K562 (cell line): ENCODE data around the gene ATF3. TPM values are rescaled to one million over a fixed set of nuclear protein-coding genes. Genes with fewer than 3 reads are reported as not detected.

Experiments used
- ESRRB ChIP-seq: fragments of 250-450 bp; sonication (Bioruptor Pico); IDR thresholded peaks from 2 replicates; pipeline ENCODE4 v1.5.0; 2020; ENCODE audit warnings: mild to moderate bottlenecking, moderate library complexity, borderline replicate concordance
- FOS ChIP-seq: IDR thresholded peaks from 3 replicates; pipeline ENCODE4 v1.6.1; 2011; ENCODE audit not compliant: insufficient read length; ENCODE audit errors: extremely low read depth
- HBP1 ChIP-seq: fragments of 450-650 bp; formaldehyde crosslinking; IDR thresholded peaks from 2 replicates; pipeline ENCODE4 v1.4.0; 2022; ENCODE audit warnings: missing genetic modification characterization
- HINFP ChIP-seq: fragments of 450-650 bp; conservative IDR thresholded peaks from 2 replicates; pipeline ENCODE4 v1.6.1; 2016; ENCODE audit warnings: missing genetic modification characterization, low read depth, mild to moderate bottlenecking, control low read depth, missing compliant biosample characterization
- HOXB6 ChIP-seq: fragments of 250-450 bp; sonication (Bioruptor Pico); IDR thresholded peaks from 2 replicates; pipeline ENCODE4 v1.5.1; 2022; ENCODE audit warnings: mild to moderate bottlenecking, borderline replicate concordance
- MCM2 ChIP-seq: fragments of 450-650 bp; IDR thresholded peaks from 2 replicates; pipeline ENCODE4 v1.6.1; 2017; ENCODE audit warnings: low read depth, mild to moderate bottlenecking
- MED1 ChIP-seq: sonication (generic); formaldehyde crosslinking; IDR thresholded peaks from 2 replicates; pipeline ENCODE4 v1.8.1; 2023; ENCODE audit warnings: missing genetic modification reagents, borderline replicate concordance
- NKRF ChIP-seq: fragments of 450-650 bp; IDR thresholded peaks from 2 replicates; pipeline ENCODE4 v1.6.1; 2016; ENCODE audit warnings: borderline replicate concordance
- RBM34 ChIP-seq: fragments of 200-400 bp; formaldehyde crosslinking; IDR thresholded peaks from 2 replicates; pipeline ENCODE4 v1.6.1; 2018; ENCODE audit warnings: low read length, borderline replicate concordance; ENCODE audit not compliant: insufficient read depth
- SNAPC5 ChIP-seq: fragments of 250-450 bp; sonication (Bioruptor Pico); IDR thresholded peaks from 2 replicates; pipeline ENCODE4 v1.8.0; 2021; ENCODE audit warnings: moderate library complexity, mild to moderate bottlenecking, inconsistent platforms
- TAF1 ChIP-seq: IDR thresholded peaks from 2 replicates; pipeline ENCODE4 v1.6.1; 2011; ENCODE audit warnings: mild to moderate bottlenecking, low read length, moderate library complexity; ENCODE audit not compliant: insufficient read depth, control insufficient read depth, severe bottlenecking; ENCODE audit errors: extremely low read depth
- XRCC4 ChIP-seq: IDR thresholded peaks from one replicate; pipeline ENCODE4 v1.6.1; 2011; ENCODE audit not compliant: insufficient read depth, insufficient read length; ENCODE audit errors: extremely low read depth
- ZBTB49 ChIP-seq: sonication (generic); formaldehyde crosslinking; IDR thresholded peaks from 2 replicates; pipeline ENCODE4 v1.8.0; 2022; ENCODE audit warnings: missing genetic modification reagents, mild to moderate bottlenecking, borderline replicate concordance
- ZNF655 ChIP-seq: fragments of 250-450 bp; sonication (Bioruptor Pico); IDR thresholded peaks from 2 replicates; pipeline ENCODE4 v1.5.0; 2021
- ZNF778 ChIP-seq: fragments of 450-650 bp; formaldehyde crosslinking; IDR thresholded peaks from 2 replicates; pipeline ENCODE4 v1.4.0; 2020; ENCODE audit warnings: mild to moderate bottlenecking, moderate library complexity
- polyA plus RNA-seq, 8 experiments: library from polyadenylated mRNA; depleted of rRNA in 4 of 8; stranded (reverse) in 5 of 8; unstranded in 3 of 8; fragments of >200 nt; fragmentation: Nextera tagmentation in 2 of 8; fragmentation: Illumina TruSeq in 1 of 8; extraction: Ambion mirVana in 2 of 8; extraction: Trizol in 1 of 8; gene quantifications; 2 replicates each; pipeline versions ENCODE4 v1.2.1 to v1.2.3, GENCODE V29; 2011 to 2014; ENCODE audit warnings: inconsistent platforms in 1 of 8, missing spikeins in 1 of 8
- total RNA-seq, 7 experiments: library from RNA; depleted of rRNA in 6 of 7; stranded (reverse); fragments of >200 nt in 6 of 7; fragmentation: Illumina TruSeq in 2 of 7; extraction: Trizol in 2 of 7; gene quantifications; 2 replicates each; pipeline versions ENCODE4 v1.2.1 to v1.2.3, GENCODE V29; 2011 to 2021; ENCODE audit warnings: low replicate concordance in 1 of 7

Gene ATF3
- total and polyA plus RNA-seq, 9 of the 15 experiments (the other 6 are each of a cell fraction or from before 2014, with no cell fraction given): 3.5 to 28.2 (median 19.8) TPM

- TF ChIP-seq NKRF (peak; percentile 29; the same call in 1 of the 2 replicates), TAF1 (no peak), ESRRB (CRISPR knock-in tag) (no peak), HBP1 (CRISPR knock-in tag) (peak; percentile 80), RBM34 (no peak), HINFP (tag) (no peak), ZNF778 (CRISPR knock-in tag) (no peak), MCM2 (no peak), XRCC4 (no peak), ZNF655 (CRISPR knock-in tag) (no peak), HOXB6 (CRISPR knock-in tag) (no peak), SNAPC5 (CRISPR knock-in tag) (no peak), FOS (no peak), ZBTB49 (CRISPR knock-in tag) (peak; percentile 94; the same call in 1 of the 2 replicates), MED1 (CRISPR knock-in tag) (no peak)
These were observed 569 bp downstream of the ATF3 start (continued) for GRCh38 chr1:212608959-212609700.
